ENCODE results near the gene PFDN1.

Gene PFDN1

GRCh38 chr5:140255460-140256157, 47.3 kb downstream of the PFDN1 start:
- FAIRE-seq, result no peak

GRCh38 chr5:140253985-140254384, 48.9 kb downstream of the PFDN1 start:
- FAIRE-seq, result no peak

GRCh38 chr5:140252470-140253126, 50.3 kb downstream of the PFDN1 start:
- no peak for FAIRE-seq

- no peak for FAIRE-seq
These were observed 51.4 kb downstream of the PFDN1 start for GRCh38 chr5:140251527-140251973.

- FAIRE-seq, result no peak
These were observed 52.5 kb downstream of the PFDN1 start for GRCh38 chr5:140250386-140250785.

- FAIRE-seq, result no peak
These were observed 53.4 kb downstream of the PFDN1 start for GRCh38 chr5:140249536-140249935.

- no peak for FAIRE-seq
These were observed 54.5 kb downstream of the PFDN1 start for GRCh38 chr5:140248414-140248813.

GRCh38 chr5:140246378-140247122, 56.4 kb downstream of the PFDN1 start:
- FAIRE-seq, result no peak

GRCh38 chr5:140245926-140246325, 57.0 kb downstream of the PFDN1 start:
- FAIRE-seq, result no peak

- no peak for FAIRE-seq
These were observed 57.6 kb downstream of the PFDN1 start for GRCh38 chr5:140245341-140245740.

GRCh38 chr5:140244525-140245025, 58.3 kb downstream of the PFDN1 start:
- no peak for FAIRE-seq

- FAIRE-seq, result no peak
These were observed 59.1 kb downstream of the PFDN1 start for GRCh38 chr5:140243706-140244250.

GRCh38 chr5:140242890-140243585, 59.9 kb downstream of the PFDN1 start:
- FAIRE-seq, result no peak

- no peak for FAIRE-seq
These were observed 60.8 kb downstream of the PFDN1 start for GRCh38 chr5:140242099-140242498.

GRCh38 chr5:140240987-140241706, 61.8 kb downstream of the PFDN1 start:
- FAIRE-seq, result no peak

GRCh38 chr5:140239939-140240700, 62.8 kb downstream of the PFDN1 start:
- no peak for FAIRE-seq

- FAIRE-seq, result no peak
These were observed 63.4 kb downstream of the PFDN1 start for GRCh38 chr5:140239461-140239860.

- no peak for FAIRE-seq
These were observed 64.1 kb downstream of the PFDN1 start for GRCh38 chr5:140238756-140239155.

- FAIRE-seq, result no peak
These were observed 65.9 kb downstream of the PFDN1 start for GRCh38 chr5:140236891-140237598.

- FAIRE-seq, result no peak
These were observed 66.9 kb downstream of the PFDN1 start for GRCh38 chr5:140235791-140236551.
